Fibroblast of pulmonary artery (primary cell): ENCODE measurements around the gene GP2.
A peak's percentile ranks its signal among the peaks of the same experiment; 100 is the strongest.

ENCODE experiments used
- DNase-seq: peaks from one replicate; pipeline ENCODE4 v3.0.0-alpha.2; 2010; ENCODE audit warnings: low read depth
- H3K4me3 ChIP-seq: replicated peaks from 2 replicates; pipeline ENCODE4 v1.5.1; 2011; ENCODE audit warnings: low read depth, mild to moderate bottlenecking, control low read depth, low read length, moderate library complexity
- TF ChIP-seq, protein P1 (sequence below): IDR thresholded peaks from 2 replicates; pipeline ENCODE4 v1.5.1; 2011; ENCODE audit warnings: mild to moderate bottlenecking, control low read depth, low read length, inconsistent platforms; ENCODE audit errors: missing control alignments

The GP2 gene

GRCh38 chr16:20300312-20301097 is 26.8 kb downstream of the GP2 start:
- TF ChIP-seq, protein P1, sequence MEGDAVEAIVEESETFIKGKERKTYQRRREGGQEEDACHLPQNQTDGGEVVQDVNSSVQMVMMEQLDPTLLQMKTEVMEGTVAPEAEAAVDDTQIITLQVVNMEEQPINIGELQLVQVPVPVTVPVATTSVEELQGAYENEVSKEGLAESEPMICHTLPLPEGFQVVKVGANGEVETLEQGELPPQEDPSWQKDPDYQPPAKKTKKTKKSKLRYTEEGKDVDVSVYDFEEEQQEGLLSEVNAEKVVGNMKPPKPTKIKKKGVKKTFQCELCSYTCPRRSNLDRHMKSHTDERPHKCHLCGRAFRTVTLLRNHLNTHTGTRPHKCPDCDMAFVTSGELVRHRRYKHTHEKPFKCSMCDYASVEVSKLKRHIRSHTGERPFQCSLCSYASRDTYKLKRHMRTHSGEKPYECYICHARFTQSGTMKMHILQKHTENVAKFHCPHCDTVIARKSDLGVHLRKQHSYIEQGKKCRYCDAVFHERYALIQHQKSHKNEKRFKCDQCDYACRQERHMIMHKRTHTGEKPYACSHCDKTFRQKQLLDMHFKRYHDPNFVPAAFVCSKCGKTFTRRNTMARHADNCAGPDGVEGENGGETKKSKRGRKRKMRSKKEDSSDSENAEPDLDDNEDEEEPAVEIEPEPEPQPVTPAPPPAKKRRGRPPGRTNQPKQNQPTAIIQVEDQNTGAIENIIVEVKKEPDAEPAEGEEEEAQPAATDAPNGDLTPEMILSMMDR: peak; percentile 78
- H3K4me3 ChIP-seq: no peak overlapping the region
- peak; percentile 62 for DNase-seq

DNA sequence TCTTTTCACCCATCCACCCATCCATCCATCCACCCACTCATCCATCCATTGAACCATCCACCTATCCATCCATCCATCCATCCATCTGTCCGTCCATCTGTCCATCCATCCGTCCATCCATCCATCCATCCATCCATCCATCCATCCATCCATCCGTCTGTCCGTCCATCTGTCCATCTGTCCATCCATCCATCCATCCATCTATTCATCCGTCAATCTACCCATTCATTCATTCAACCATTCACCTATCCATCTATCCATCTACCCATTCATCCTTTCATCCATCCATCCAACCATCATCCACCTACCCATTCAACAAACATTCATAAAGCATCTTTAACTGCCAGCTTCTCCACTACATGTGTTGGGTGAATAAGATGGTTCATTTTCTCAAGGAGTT is 28.9 kb downstream of the GP2 start:
- DNase-seq: no peak
- no peak overlapping the region for H3K4me3 ChIP-seq
- TF ChIP-seq, protein P1: no peak

- DNase-seq: no peak
- TF ChIP-seq, protein P1: no peak
- H3K4me3 ChIP-seq: no peak overlapping the region
These were observed 35.8 kb downstream of the GP2 start for GRCh38 chr16:20291208-20292206.

- TF ChIP-seq, protein P1: no peak
- no peak for DNase-seq
- no peak overlapping the region for H3K4me3 ChIP-seq
These were observed 37.7 kb downstream of the GP2 start for GRCh38 chr16:20289571-20289970.

DNA sequence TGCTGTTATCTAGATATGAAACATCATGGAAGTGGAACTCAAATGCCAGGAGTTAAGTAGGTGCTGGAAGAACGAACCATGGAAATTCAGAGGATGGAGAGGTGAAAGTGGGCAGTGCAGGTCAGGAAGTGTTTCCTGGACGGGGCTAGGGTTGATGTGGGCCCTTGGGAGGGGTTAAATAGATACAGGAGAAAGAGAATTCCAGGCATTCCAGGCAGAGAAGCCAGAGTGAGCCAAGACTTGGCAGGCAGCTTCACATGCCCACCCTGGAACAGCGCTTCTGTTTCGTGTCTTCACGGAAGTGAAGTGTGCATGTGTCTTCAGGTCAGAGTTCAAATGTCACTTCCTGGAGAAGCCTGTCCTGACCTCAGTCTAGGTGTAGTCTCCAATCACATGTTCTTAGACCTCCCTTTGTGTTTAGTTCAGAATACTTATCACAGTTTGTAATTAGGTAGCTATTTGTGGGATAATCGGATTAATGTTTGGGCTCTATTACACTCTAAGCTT is 41.3 kb downstream of the GP2 start:
- H3K4me3 ChIP-seq: no peak overlapping the region
- TF ChIP-seq, protein P1: no peak
- no peak for DNase-seq

- TF ChIP-seq, protein P1: no peak
- H3K4me3 ChIP-seq: no peak overlapping the region
- no peak for DNase-seq
These were observed 47.1 kb downstream of the GP2 start for GRCh38 chr16:20280259-20280658.
